HG03280 (cell line): ENCODE data around the gene NPR1.
"Not testable (repeated sequence)": the region's sequence is repeated elsewhere in the genome, so short reads cannot be mapped to it uniquely, and the experiment has no call there.

Experiments
- ATAC-seq: cut with Tn5 transposase; IDR thresholded peaks from one replicate; pipeline ENCODE4 v1.9.1; 2021; ENCODE audit warnings: mild to moderate bottlenecking, moderate library complexity; ENCODE audit not compliant: unreplicated experiment

Gene NPR1

GRCh38 chr1:153723687-153724086 lies 45.2 kb downstream of the NPR1 start:
- no peak for ATAC-seq

- not testable (repeated sequence) for ATAC-seq
These were observed 46.1 kb downstream of the NPR1 start for GRCh38 chr1:153724634-153725033.

- peak; percentile 98 for ATAC-seq
These were observed 49.2 kb downstream of the NPR1 start, which contains the start of gene INTS3 for GRCh38 chr1:153727463-153728304. Gene INTS3, plus strand, starts transcription at chr1:153728050. Its CDS starts 585 bp downstream, at chr1:153728635.

GRCh38 chr1:153728305-153729066 lies 50.0 kb downstream of the NPR1 start:
- no peak for ATAC-seq

- no peak for ATAC-seq
These were observed 52.0 kb downstream of the NPR1 start for GRCh38 chr1:153730468-153730988.

- no peak for ATAC-seq
These were observed 55.5 kb downstream of the NPR1 start for GRCh38 chr1:153733970-153734369.

- ATAC-seq, result no peak
These were observed 56.1 kb downstream of the NPR1 start for GRCh38 chr1:153734396-153735089.

- ATAC-seq, result no peak
These were observed 56.6 kb downstream of the NPR1 start for GRCh38 chr1:153735090-153735420.

GRCh38 chr1:153741986-153742385 lies 63.5 kb downstream of the NPR1 start:
- ATAC-seq, result no peak

GRCh38 chr1:153742411-153743142 lies 64.1 kb downstream of the NPR1 start:
- ATAC-seq, result peak; percentile 49
